ENCODE data around the gene ZNF318.

DNA sequence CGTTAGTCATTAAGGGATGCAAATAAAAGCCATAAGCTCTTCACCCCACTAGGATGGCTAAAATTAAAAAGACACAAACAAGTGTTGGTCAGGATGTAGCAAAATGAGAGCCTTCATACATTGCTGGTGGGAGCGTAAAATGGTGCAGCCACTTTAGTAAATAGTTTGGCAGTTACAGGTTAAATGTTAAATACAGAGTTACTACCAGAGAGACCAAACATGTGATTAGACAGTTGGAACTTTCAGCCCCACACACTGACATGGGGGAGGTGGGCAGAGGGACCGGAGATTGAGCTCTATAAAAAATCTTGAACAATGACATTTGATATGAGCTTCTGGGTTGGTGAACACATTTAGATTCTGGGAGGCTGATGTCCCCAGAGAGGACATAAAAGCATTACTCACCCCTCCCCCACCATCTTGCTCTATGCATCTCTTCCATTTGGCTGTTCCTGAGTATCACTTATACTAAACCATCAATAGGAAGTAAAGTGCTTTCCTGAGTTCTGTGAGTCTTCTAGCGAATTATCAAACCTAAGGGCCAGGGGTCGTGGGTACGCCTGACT, 20.4 kb upstream of the ZNF318 start:
- TF ChIP-seq, protein P1, sequence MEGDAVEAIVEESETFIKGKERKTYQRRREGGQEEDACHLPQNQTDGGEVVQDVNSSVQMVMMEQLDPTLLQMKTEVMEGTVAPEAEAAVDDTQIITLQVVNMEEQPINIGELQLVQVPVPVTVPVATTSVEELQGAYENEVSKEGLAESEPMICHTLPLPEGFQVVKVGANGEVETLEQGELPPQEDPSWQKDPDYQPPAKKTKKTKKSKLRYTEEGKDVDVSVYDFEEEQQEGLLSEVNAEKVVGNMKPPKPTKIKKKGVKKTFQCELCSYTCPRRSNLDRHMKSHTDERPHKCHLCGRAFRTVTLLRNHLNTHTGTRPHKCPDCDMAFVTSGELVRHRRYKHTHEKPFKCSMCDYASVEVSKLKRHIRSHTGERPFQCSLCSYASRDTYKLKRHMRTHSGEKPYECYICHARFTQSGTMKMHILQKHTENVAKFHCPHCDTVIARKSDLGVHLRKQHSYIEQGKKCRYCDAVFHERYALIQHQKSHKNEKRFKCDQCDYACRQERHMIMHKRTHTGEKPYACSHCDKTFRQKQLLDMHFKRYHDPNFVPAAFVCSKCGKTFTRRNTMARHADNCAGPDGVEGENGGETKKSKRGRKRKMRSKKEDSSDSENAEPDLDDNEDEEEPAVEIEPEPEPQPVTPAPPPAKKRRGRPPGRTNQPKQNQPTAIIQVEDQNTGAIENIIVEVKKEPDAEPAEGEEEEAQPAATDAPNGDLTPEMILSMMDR (IDR thresholded peaks at IDR 0.05; ENCODE audit: borderline replicate concordance, extremely low read depth, low read length, poor library complexity, severe bottlenecking): no peak
- TF ChIP-seq EZH2 (IDR thresholded peaks at IDR 0.05; ENCODE audit: borderline replicate concordance, low read depth, low read length, severe bottlenecking): no peak
